GM12872 (cell line): ENCODE data around the gene TIPIN.
A peak's percentile ranks its signal among the peaks of the same experiment; 100 is the strongest.

Experiments
- CTCF ChIP-seq: IDR thresholded peaks from 3 replicates; pipeline ENCODE4 v1.5.1; 2011; ENCODE audit warnings: low read depth, mild to moderate bottlenecking, low read length, moderate library complexity; ENCODE audit not compliant: insufficient read depth

Gene TIPIN

GRCh38 chr15:66389098-66389858, 32.8 kb upstream of the TIPIN start:
- TF ChIP-seq CTCF = no peak

GRCh38 chr15:66388576-66388975, 32.1 kb upstream of the TIPIN start:
- no peak for TF ChIP-seq CTCF

- no peak for TF ChIP-seq CTCF
These were observed 31.5 kb upstream of the TIPIN start for GRCh38 chr15:66388043-66388363.

- TF ChIP-seq CTCF = peak; percentile 72
These were observed 30.9 kb upstream of the TIPIN start for GRCh38 chr15:66387163-66388042.

- TF ChIP-seq CTCF = peak; percentile 73
These were observed 30.0 kb upstream of the TIPIN start, which contains the start of gene MAP2K1 for GRCh38 chr15:66386204-66387123. MAP2K1 (plus strand) TSS chr15:66386912; CDS start chr15:66387348, 436 bp downstream.

- no peak for TF ChIP-seq CTCF
These were observed 22.4 kb upstream of the TIPIN start for GRCh38 chr15:66378814-66379430.
